GM18873 (cell line): ENCODE measurements around the gene ZDHHC8.

Experiments
- ATAC-seq: cut with Tn5 transposase; IDR thresholded peaks from one replicate; pipeline ENCODE4 v1.9.1; 2021; ENCODE audit warnings: mild to moderate bottlenecking, moderate library complexity, moderate number of reproducible peaks; ENCODE audit not compliant: unreplicated experiment, low FRiP score

ZDHHC8 gene

DNA sequence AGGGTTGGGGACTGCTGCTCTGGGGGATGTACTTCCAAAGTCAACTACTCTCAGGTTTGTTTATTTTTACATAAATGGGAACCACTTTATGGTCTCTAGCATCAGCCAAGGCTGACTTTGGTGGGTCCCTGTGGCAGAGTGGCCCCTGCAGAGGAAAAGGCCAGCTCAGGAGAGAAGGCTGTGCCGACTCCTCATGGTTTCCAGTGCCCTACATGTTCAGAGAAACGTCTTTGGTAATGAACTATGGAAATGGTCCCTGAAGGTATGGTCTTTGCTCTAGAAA is 3.0 kb upstream of the ZDHHC8 start:
- no peak for ATAC-seq

GRCh38 chr22:20128902-20129746 is 2.5 kb upstream of the ZDHHC8 start:
- no peak for ATAC-seq

DNA sequence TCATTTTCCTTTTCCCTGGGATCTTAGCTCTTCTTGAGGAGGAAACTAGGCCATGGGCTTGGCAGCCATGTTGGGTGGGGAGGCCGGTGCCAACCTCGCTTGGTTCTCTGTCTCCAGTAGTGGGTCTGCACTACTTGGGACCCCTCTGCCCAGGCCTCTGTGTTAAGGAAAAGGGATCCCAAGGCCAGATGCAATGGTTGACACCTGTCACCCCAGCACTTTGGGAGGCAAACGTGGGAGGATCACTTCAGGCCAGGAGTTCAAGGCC is 1.9 kb upstream of the ZDHHC8 start:
- ATAC-seq, result no peak

DNA sequence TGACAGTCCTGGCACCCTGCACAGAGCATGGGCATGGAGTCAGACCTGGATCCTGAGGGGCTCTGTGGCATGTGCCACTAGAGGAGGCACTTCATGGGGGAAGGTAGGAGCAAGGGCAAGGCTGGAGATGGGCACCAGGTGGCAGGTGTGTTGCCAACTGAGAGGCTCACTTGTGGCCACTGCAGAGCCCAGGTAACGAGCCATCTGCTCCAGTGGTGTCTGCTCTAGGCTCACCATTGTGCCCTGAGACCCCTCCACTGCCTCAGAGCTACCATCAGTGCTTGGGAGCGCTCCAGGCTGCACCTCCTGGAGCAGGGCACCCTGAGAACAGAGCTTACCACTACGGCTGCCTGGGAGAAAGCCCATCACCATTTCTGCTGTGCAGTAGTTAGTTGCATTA is 1.3 kb upstream of the ZDHHC8 start:
- ATAC-seq, result no peak

DNA sequence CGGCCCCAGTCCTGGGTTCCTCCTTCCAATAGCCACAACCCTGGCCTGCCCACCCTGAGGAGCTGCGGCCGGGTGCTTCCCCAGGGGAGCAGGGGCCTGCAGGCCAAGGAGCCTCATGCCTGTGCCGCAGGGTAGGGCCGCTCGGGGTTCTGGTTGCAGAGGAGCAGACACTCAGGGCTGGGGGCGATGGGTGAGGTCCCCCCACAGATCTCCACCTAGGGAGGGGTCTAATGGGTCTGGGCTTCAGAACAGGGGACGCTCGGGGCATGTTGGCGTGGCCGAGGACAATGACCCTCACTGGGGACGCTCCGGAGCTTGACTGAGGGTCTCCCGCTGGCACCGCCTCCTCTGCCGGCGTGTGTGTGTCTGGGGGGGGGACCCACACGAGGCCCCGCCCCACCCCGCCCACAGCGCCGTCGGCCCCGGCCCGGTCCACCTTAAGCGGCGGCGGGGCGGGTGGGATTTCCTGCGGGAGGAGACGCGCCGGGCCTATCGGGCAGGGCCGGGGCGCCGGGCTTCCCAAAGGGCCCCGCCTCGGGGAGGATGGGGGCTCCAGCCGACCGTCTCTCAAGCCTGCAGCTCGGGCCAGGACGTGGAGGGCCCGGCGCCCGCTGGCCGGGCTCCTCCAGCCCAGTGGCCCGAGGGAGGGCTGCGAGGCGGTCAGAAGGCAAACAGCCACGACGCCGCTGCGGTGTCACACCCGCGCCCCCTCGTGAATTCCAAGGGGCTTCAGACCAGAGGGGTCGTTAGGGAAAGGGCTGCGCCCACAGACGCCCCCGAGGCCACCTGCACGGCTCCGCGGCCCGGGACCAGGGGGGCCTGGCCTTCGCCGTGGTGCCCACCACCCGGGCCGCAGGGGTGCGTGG is 640 bp upstream of the ZDHHC8 start:
- ATAC-seq, result no peak

DNA sequence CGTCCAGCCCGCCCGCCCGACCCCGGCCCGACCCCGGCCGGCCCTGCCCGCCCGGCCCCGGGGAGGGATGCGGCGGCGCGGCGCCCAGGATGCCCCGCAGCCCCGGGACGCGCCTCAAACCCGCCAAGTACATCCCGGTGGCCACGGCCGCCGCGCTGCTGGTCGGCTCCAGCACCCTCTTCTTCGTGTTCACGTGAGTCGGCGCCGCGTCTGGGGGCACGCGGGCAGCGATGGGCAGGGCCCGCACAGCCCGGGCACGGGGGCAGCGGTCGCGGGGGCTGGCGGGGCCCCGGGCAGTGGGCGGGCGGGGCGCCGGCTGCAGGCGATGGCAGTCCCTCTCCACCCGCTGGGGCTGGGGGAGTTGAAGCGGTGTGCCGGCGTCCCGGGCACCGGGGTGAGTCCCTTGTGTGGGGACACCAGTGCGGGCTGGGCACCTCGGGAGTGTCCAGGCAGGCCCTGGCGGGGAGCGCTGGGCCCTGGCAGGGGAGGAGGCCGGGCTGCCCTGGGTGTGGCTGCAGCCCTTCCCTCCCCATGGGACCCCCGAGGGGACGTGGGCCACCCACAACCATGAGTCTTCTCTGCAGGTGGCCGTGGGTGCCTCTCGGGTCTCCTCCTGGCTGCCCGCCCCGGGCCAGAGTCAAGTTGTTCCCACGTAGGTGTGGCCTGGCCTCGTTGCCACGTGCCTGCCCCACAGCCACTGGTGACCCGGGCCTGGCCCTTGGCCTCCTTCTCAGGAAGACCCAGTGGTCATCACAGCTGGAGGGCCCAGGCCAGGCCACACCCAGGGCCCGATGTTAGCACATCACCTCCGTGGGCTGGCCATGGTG is 468 bp downstream of the ZDHHC8 start:
- no peak for ATAC-seq

GRCh38 chr22:20132686-20133246 is 1.2 kb downstream of the ZDHHC8 start:
- no peak for ATAC-seq

- ATAC-seq, result no peak
Measured at GRCh38 chr22:20133930-20134549, 2.4 kb downstream of the ZDHHC8 start.

GRCh38 chr22:20135265-20135664 is 3.7 kb downstream of the ZDHHC8 start:
- no peak for ATAC-seq

GRCh38 chr22:20135806-20136602 is 4.4 kb downstream of the ZDHHC8 start:
- no peak for ATAC-seq

DNA sequence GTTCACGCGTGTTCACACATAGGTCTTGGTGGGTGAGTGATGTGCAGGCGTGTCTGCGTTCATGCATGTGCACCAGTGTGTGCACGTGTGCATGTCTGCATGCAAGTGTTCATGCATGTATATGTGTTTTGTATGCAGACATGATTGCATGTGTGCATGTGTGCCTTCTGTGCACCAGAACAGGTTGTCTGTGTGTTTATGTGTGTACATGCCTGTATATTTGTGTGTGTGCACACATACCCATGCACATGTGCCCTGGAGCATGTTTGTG is 4.9 kb downstream of the ZDHHC8 start:
- no peak for ATAC-seq

GRCh38 chr22:20137113-20137512 is 5.5 kb downstream of the ZDHHC8 start:
- no peak for ATAC-seq

DNA sequence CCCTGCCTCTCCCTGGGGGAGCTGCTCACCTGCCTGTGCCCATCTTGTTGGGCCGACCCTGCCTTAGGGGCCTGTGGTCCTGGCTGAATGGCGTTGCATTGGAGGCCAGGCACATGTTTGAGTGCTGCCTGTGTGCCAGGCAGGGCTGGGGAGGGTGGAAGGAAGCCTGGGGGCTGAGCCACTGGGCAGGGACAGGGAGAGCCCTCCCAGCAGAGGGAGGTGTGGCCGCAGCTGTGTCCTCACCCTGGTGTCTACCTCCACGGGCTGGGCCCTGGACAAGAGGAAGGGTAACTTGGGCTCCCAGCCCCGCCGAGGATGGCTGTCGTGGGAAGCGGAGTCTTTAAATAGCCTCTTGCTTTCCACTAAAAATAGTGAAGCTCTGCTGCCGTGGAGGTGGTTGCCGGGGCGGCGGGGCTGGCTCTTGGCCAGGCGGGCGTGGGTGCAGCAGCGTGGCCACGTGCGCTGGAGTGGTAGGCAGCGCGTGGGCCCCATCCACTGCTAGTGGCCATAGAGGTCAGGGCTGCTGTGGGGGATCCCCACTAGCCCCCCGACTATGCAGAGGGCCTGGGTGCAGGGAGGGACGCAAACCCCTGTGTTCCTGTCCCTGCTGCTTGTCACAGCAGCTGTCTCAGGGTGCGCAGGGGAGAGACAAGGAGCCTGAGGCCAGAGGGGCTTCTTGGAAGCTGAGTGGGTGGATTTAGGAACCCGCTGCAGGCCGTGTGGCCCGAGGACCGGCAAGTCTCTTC is 6.2 kb downstream of the ZDHHC8 start:
- ATAC-seq, result no peak

- ATAC-seq, result no peak
Measured at GRCh38 chr22:20138417-20138738, 6.8 kb downstream of the ZDHHC8 start.

DNA sequence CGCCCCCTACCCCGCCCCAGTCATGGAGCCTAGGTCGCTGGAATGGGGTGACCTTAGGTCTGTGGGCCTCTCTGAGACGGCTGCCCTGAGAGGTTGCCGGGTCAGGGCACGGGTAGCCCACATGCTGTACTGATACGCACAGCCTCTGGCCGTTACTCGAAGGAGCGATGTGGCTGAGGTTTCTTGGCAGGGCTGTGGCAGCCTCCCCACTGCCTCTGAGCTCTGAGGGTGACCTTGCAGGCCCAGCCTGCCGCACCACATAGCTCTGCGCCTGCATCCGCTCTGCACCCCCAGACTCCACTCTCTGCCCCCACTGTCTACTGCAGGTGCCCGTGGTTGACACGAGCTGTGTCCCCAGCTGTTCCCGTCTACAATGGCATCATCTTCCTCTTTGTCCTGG is 7.3 kb downstream of the ZDHHC8 start:
- no peak for ATAC-seq

DNA sequence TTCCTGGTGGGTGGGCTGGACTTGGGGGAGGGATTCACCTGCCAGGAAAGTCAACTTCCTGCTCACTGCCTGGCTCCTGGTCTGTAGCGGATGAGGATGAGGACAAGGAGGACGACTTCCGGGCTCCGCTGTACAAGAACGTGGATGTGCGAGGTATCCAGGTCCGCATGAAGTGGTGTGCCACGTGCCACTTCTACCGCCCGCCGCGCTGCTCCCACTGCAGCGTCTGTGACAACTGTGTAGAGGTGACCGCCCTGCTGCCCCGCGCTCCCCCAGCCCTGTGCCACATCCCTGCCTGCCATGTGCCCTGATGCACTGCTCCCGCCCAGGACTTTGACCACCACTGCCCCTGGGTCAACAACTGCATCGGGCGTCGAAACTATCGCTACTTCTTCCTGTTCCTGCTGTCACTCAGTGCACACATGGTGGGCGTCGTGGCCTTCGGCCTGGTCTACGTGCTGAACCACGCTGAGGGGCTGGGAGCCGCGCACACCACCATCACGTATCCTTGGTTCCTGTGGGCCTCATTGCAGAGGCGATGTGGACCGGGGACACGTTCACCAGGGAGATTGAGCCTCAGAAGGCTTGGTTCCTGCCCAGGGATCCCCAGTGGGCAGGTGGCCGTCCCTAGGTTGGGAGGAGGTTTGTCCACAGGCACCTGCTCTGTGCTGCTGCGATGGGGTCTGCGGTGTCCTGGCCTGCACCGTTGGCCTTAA is 7.9 kb downstream of the ZDHHC8 start:
- ATAC-seq, result no peak

DNA sequence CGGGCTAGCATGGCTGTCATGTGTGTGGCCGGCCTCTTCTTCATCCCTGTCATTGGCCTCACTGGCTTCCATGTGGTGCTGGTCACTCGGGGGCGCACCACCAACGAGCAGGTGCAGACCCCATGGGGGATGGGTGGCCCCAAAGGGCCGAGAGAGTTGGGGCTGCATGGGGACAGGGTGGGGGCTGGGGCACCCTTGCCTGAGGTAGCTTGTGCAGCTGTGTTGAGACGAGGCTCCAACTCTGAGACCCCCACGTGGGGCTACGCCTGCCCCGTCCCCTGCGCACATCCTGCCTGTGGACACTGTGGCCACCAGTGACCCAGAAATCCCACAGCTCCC is 8.5 kb downstream of the ZDHHC8 start:
- no peak for ATAC-seq

DNA sequence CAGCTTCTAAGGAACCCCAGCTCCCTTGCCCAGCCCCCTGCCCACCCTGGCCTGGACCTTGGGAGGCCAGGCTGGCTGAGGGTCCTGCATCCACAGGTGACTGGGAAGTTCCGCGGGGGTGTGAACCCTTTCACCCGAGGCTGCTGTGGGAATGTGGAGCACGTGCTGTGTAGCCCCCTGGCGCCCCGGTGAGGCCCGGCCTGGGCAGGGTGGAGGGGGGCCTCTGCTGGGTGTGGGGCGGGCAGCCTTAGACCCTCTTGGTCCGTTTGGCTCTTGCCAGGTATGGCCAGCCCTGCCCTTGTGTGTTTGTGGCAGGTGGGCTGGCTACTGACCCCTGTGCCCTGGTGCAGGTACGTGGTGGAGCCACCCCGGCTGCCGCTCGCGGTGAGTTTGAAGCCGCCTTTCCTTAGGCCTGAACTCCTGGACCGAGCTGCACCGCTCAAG is 8.9 kb downstream of the ZDHHC8 start:
- no peak for ATAC-seq
